COR-L47 (cell line): ENCODE results near the gene PHAX.
A peak's percentile ranks its signal among the peaks of the same experiment; 100 is the strongest.
"Not testable (repeated sequence)": the region's sequence is repeated elsewhere in the genome, so short reads cannot be mapped to it uniquely, and the experiment has no call there.

Experiments
- DNase-seq: peaks from one replicate; lab custom pipeline; 2025; lab: John Stamatoyannopoulos, UW

Gene PHAX

GRCh38 chr5:126659805-126660482 lies 59.2 kb downstream of the PHAX start:
- no peak for DNase-seq

- DNase-seq: no peak
These were observed 63.8 kb downstream of the PHAX start for GRCh38 chr5:126664586-126664985.

- not testable (repeated sequence) for DNase-seq
These were observed 69.4 kb downstream of the PHAX start for GRCh38 chr5:126670109-126670508.

GRCh38 chr5:126671681-126672080 lies 70.9 kb downstream of the PHAX start:
- not testable (repeated sequence) for DNase-seq

GRCh38 chr5:126673477-126673876 lies 72.7 kb downstream of the PHAX start:
- DNase-seq: no peak

GRCh38 chr5:126674145-126674544 lies 73.4 kb downstream of the PHAX start:
- DNase-seq: no peak

GRCh38 chr5:126675338-126675737 lies 74.6 kb downstream of the PHAX start:
- DNase-seq: no peak

- peak; percentile 34 for DNase-seq
These were observed 75.5 kb downstream of the PHAX start for GRCh38 chr5:126676195-126676624.
